Measurements from ENCODE around the gene NGFR. TPM values are rescaled to one million over a fixed set of nuclear protein-coding genes. Genes with fewer than 3 reads are reported as not detected.
A peak's percentile ranks its signal among the peaks of the same experiment; 100 is the strongest.

The NGFR gene
- polyA plus RNA-seq, 1 of the 3 experiments (the other 2 are of a cell fraction): 0.76 TPM

DNA sequence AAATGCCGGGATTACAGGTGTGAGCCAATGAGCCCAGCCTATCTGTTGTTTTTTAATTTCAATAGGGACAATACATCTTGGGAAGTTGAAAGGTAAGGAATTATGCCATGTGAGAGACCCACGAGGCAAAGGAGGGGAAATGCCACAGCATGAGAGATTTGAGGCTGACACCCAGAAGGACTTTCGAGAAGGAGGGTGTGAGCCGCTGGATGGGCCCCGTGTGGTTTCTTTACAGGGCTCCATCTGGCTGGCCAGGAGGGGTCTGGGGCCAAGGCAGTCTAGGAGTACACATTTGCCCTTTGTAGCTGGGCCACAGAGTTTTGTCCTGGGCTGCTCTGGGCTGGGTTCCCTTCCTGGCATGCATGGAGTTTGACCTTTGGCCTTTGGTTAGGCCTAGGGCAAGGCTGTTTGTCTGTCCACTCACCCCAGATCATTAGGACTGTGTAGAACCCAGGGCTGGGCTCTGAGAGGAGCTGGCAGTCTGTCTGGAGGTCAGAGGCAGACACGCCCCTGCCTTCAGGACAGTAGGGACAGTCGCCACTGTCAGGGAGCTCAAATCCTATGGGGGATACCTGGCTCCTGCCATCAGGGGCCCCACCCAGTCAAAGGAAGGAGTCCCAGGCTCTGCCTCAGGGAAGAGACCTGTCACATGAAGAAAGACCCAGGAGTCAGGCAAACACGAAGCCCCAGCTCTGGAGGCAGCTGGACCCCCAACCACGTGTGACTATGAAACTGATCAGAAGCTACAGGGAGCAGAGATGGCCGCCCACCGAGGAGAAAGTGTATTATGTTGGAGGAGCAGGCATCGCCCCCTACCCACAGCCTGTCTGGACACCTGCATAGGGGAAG is 56.4 kb downstream of the NGFR start:
- H3K4me3 ChIP-seq (ENCODE audit: low read depth in 2 of 2, low read length in 1 of 2): no peak overlapping the region
- WGBS (ENCODE audit: low lambda C conversion rate): 91% methylated on average over 12 of the region's 12 CpGs
- H3K27ac ChIP-seq (ENCODE audit: low read depth in 2 of 2, low read length in 1 of 2): no peak overlapping the region
- H3K27me3 ChIP-seq (ENCODE audit: insufficient read depth): no peaks in the 10 kb centered on the region
- no peak overlapping the region for H3K9ac ChIP-seq
- no peaks in the 10 kb centered on the region for H3K9me3 ChIP-seq
- no peaks in the 10 kb centered on the region for H4K20me1 ChIP-seq (ENCODE audit: insufficient read depth)
- no peak overlapping the region for H3K4me2 ChIP-seq
- ChIA-PET CTCF (interaction anchor here (1.1 to 48.9 kb wide), 8 partner anchors 16 to 146 kb away, joined by 3 to 2107 read pairs (median 100); partner anchors contain the start of genes NGFR, PHB1, SLC35B1 and SPOP), POLR2A (no interaction called here)
- H3K36me3 ChIP-seq (replicated peaks in 1 of 2; ENCODE audit: control insufficient read depth in 1 of 2, insufficient read depth in 2 of 2, low read length in 1 of 2): no peaks in the 10 kb centered on the region
- no peak for TF ChIP-seq GABPA (IDR thresholded peaks at IDR 0.05; ENCODE audit: low read depth)
- TF ChIP-seq, protein P1, sequence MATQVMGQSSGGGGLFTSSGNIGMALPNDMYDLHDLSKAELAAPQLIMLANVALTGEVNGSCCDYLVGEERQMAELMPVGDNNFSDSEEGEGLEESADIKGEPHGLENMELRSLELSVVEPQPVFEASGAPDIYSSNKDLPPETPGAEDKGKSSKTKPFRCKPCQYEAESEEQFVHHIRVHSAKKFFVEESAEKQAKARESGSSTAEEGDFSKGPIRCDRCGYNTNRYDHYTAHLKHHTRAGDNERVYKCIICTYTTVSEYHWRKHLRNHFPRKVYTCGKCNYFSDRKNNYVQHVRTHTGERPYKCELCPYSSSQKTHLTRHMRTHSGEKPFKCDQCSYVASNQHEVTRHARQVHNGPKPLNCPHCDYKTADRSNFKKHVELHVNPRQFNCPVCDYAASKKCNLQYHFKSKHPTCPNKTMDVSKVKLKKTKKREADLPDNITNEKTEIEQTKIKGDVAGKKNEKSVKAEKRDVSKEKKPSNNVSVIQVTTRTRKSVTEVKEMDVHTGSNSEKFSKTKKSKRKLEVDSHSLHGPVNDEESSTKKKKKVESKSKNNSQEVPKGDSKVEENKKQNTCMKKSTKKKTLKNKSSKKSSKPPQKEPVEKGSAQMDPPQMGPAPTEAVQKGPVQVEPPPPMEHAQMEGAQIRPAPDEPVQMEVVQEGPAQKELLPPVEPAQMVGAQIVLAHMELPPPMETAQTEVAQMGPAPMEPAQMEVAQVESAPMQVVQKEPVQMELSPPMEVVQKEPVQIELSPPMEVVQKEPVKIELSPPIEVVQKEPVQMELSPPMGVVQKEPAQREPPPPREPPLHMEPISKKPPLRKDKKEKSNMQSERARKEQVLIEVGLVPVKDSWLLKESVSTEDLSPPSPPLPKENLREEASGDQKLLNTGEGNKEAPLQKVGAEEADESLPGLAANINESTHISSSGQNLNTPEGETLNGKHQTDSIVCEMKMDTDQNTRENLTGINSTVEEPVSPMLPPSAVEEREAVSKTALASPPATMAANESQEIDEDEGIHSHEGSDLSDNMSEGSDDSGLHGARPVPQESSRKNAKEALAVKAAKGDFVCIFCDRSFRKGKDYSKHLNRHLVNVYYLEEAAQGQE (IDR thresholded peaks at IDR 0.05; ENCODE audit: low read depth, low read length): no peak
- peaks cover 0 to 36% of the 10 kb centered on the region in 2 experiments; a peak in 1 of 4 replicates for H3K4me1 ChIP-seq (ENCODE audit: control insufficient read depth in 1 of 2, insufficient read depth in 2 of 2, low read depth in 1 of 2, low read length in 1 of 2)
- DNase-seq: peak; percentile 23
- H2AFZ ChIP-seq (ENCODE audit: low read depth): no peak overlapping the region
- no peaks in the 10 kb centered on the region for H3F3A ChIP-seq (replicated peaks; ENCODE audit: insufficient read depth)
- no peaks in the 10 kb centered on the region for H3K79me2 ChIP-seq (ENCODE audit: insufficient read depth)
- no peaks in the 10 kb centered on the region for H3K9me2 ChIP-seq

DNA sequence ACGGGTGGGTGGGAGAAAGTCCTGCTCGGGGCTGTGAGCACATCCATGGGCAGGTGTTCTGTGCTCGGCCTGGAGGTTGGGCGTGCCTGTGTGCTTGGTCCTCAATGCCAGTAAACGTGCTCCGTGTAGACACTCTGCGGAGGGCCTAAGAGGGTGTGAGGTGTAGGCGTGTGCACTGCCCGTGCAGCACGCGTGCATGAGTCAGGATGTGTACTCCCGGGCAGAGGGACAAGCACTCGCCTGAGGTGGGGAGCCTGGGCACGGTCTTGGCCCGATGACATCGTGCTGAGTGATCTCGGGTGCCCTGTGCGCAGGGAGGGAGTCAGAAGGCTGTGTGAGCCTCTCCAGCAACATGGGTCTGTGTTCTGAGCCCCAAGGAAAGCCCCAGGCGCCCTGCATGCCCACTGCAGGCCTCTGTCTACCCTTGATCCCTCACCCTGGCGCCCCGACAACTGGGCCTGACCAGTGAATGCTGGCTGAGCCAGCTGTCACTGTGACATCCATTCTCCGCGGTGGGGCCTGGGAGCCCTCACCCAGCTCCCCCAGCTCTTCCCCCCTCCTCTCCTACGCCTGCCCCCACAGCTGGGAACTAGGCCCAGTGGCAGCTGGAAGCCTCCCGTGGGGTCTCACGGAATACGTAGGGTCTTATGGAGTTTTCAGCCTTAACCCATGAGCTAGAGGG is 57.1 kb downstream of the NGFR start:
- H2AFZ ChIP-seq (ENCODE audit: low read depth): no peak overlapping the region
- peak; percentile 28 for DNase-seq

More for the DNA sequence above, 57.1 kb downstream of the NGFR start:
- ChIA-PET POLR2A (no interaction called here), CTCF (interaction anchor here (1.4 to 48.9 kb wide), 7 partner anchors 16 to 147 kb away, joined by 4 to 2107 read pairs (median 149); partner anchors contain the start of genes NGFR, PHB1, SLC35B1 and SPOP)
- H3K9ac ChIP-seq: no peak overlapping the region
- TF ChIP-seq ELF1 (IDR thresholded peaks at IDR 0.05): no peak
- no peak overlapping the region for H3K4me2 ChIP-seq
- H4K20me1 ChIP-seq (ENCODE audit: insufficient read depth): no peaks in the 10 kb centered on the region
- H3K9me3 ChIP-seq: no peaks in the 10 kb centered on the region
- 85% methylated on average over 26 of the region's 27 CpGs for WGBS (ENCODE audit: low lambda C conversion rate)
- H3K9me2 ChIP-seq: no peaks in the 10 kb centered on the region
- no peak overlapping the region for H3K27ac ChIP-seq (ENCODE audit: low read depth in 2 of 2, low read length in 1 of 2)
- H3K4me1 ChIP-seq (ENCODE audit: control insufficient read depth in 1 of 2, insufficient read depth in 2 of 2, low read depth in 1 of 2, low read length in 1 of 2): peaks cover 0 to 35% of the 10 kb centered on the region in 2 experiments; a peak in 1 of 4 replicates
- H3F3A ChIP-seq (replicated peaks; ENCODE audit: insufficient read depth): no peaks in the 10 kb centered on the region
- H3K4me3 ChIP-seq (ENCODE audit: low read depth in 2 of 2, low read length in 1 of 2): no peak overlapping the region
- no peaks in the 10 kb centered on the region for H3K36me3 ChIP-seq (replicated peaks in 1 of 2; ENCODE audit: control insufficient read depth in 1 of 2, insufficient read depth in 2 of 2, low read length in 1 of 2)
- H3K27me3 ChIP-seq (ENCODE audit: insufficient read depth): no peaks in the 10 kb centered on the region
- H3K79me2 ChIP-seq (ENCODE audit: insufficient read depth): no peaks in the 10 kb centered on the region
